Pancreas (tissue), 10 donors: ENCODE data around the gene TAGLN2. TPM values are rescaled to one million over a fixed set of nuclear protein-coding genes. Genes with fewer than 3 reads are reported as not detected.
"Not testable (repeated sequence)": the region's sequence is repeated elsewhere in the genome, so short reads cannot be mapped to it uniquely, and the experiment has no call there.

Source experiments
- ATAC-seq, 4 donors: fragments of 200-7000 bp; cut with Tn5 transposase; one replicate each; pipeline versions ENCODE4 v1.8.0 to v1.9.1; 2020; ENCODE audit warnings: mild to moderate bottlenecking in 4 of 4, moderate library complexity in 4 of 4
- DNase-seq, 6 donors: peaks; one replicate each; pipeline ENCODE4 v3.0.0-alpha.2; 2020
- FAIRE-seq: peaks from 2 replicates; lab custom pipeline; 2012; peaks lifted over from hg19 to GRCh38; lab: Jason Lieb, UNC
- H3K27ac ChIP-seq, 4 donors: fragments of 200-600 bp; sonication (generic); 1 replicate in 3 of 4; 2 replicates in 1 of 4; pipeline versions ENCODE4 v1.5.0 to v1.8.0; 2020
- H3K27me3 ChIP-seq, 4 donors: fragments of 200-600 bp; one replicate each; pipeline ENCODE4 v1.8.0; 2021
- H3K36me3 ChIP-seq, 3 donors: fragments of 200-600 bp; sonication (generic) in 1 of 3; one replicate each; pipeline versions ENCODE4 v1.5.0 to v1.8.0; 2020 to 2021
- H3K4me1 ChIP-seq, 3 donors: fragments of 200-600 bp; one replicate each; pipeline ENCODE4 v1.8.0; 2021
- H3K4me3 ChIP-seq, 4 donors: fragments of 200-600 bp; sonication (generic) in 2 of 4; one replicate each; pipeline versions ENCODE4 v1.5.0 to v1.8.0; 2020 to 2021
- H3K9me3 ChIP-seq, 4 donors: fragments of 200-600 bp; one replicate each; pipeline ENCODE4 v1.8.0; 2021
- WGBS, 2 donors: extraction: QIAGEN DNeasy Blood & Tissue Kit; methylation state at CpG; one replicate each; pipeline ENCODE4 v1.1.7; 2013; 5-methylcytosine and 5-hydroxymethylcytosine counted together
- intact Hi-C, 3 donors: fragments of 100-400 bp; cut with DNase I; formaldehyde crosslinking; loops; one replicate each; pipeline versions ENCODE4 v1.11.1 to v1.14.2; 2022
- polyA plus RNA-seq, 2 donors: library from polyadenylated mRNA; stranded (reverse); fragments of 200-250 nt; gene quantifications; one replicate each; pipeline ENCODE4 v1.2.3, GENCODE V29; 2013
- total RNA-seq, 6 donors: library from RNA; stranded (reverse); fragmentation: NEBNext Ultra II Directional in 4 of 6; extraction: Animal tissue kit (Norgen Biotek cat#: 25700) in 4 of 6; gene quantifications; one replicate each; pipeline versions ENCODE4 v1.2.1 to v1.2.4, GENCODE V29; 2021 to 2023
- TF ChIP-seq, protein P1 (sequence below), 4 donors: fragments of 200-600 bp; sonication (generic) in 3 of 4; IDR thresholded peaks; one replicate each; pipeline versions ENCODE4 v1.5.0 to v1.8.0; 2021; ENCODE audit warnings: antibody characterized with exemption in 4 of 4
- donor health status: healthy with polysubstance abuse.
- donor health status: DM: no; HTN: no; CAD: no; lungs with moderate emphysema.
- donor health status: DM: no; HTN: no; CAD: no.
- donor health status: control.
- donor health status: control.
- donor health status: Bipolar disorder and iron deficiency.
- donor health status: DM: yes; HTN: yes; CAD: no.
- donor health status: DM: no; HTN: no; CAD: no.
- donor health status: DM: no; HTN: no; CAD: no.
- donor health status: DM: yes; HTN: yes; CAD: no.

TAGLN2 gene
- total and polyA plus RNA-seq, 8 donors: 93.2 to 242 (median 159) TPM

DNA sequence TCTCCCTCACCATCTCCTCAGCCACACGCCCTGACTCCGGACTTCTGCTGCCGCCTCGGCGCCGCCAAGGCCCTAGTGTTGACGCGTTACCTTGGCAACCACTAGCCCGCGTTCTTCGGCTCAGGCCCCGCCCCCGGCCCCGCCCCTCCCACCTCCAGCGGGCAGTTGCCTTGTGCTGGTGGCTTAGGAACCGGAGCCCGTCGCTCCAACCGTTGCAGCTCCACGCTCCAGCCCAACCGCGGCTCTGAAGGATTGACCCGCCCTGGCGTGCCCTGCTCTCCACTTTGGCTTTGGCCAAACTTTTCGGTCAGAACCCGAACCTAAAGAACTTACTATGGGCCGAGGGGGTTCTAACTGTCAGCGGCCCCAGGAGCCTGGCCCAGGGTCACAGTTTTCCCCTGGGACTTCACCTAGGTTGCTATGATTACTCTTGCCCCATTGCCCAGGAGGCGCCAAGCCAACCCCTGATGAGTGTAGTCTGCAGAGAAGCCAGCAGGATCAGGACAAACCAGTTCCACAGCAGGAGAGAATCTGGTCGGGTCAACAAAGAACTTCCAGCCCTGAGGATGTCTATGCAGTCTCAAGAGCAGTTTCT is 25.1 kb downstream of the TAGLN2 start, which contains the start of gene CFAP45:
Gene CFAP45 (minus strand): TSS at position 80 of the 595 bp plus-strand sequence. CDS start 67 bp downstream, at position 13.
- 4 to 5% methylated on average over 30 of the region's 30 CpGs for WGBS, 2 donors

DNA sequence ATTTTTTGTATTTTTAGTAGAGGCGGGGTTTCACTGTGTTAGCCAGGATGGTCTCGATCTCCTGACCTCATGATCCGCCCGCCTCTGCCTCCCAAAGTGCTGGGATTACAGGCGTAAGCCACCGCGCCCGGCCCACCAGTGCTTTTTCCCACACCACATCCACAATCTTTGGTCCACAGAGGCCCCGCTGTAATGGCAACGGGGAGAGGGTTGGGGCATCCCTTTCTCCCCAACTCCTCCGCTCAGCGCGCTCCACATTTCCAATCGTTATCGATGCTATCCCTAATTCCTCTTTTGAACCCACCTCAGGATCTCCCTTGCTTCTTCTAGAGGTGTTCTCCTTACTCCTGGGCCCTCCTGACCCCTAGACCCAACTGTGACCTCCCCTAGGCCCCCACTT is 25.7 kb downstream of the TAGLN2 start:
- peaks cover 5 to 14% (median 11%) of the 10 kb centered on the region in 3 donors for H3K4me1 ChIP-seq
- ATAC-seq, DNase-seq, H3K9me3 ChIP-seq, H3K27me3 ChIP-seq, H3K36me3 ChIP-seq, FAIRE-seq, intact Hi-C loops: not testable (repeated sequence)
- 81 to 83% methylated on average over 11 to 13 of the region's 15 CpGs for WGBS, 2 donors
- peak overlapping the region in 1 of 4 donors; percentile 30 for H3K4me3 ChIP-seq
- H3K27ac ChIP-seq: peak overlapping the region; percentile 77 to 91 (median 86)

More for the DNA sequence above, 25.1 kb downstream of the TAGLN2 start, which contains the start of gene CFAP45:
- Histone ChIP-seq H3K4me1 (peaks cover 5 to 14% (median 11%) of the 10 kb centered on the region in 3 donors), H3K27me3 (no peaks in the 10 kb centered on the region), H3K4me3 (peak within 1 kb of the TSS in 2 of 4 donors; percentile 13 to 30), H3K27ac (peak within 1 kb of the TSS; percentile 77 to 91 (median 86)), H3K36me3 (no peaks in the 10 kb centered on the region), H3K9me3 (no peaks in the 10 kb centered on the region)
- DNase-seq: peak; percentile 88 to 96 (median 94)
- intact Hi-C loops: no loop called here
- peak; percentile 95 to 98 (median 96) for ATAC-seq
- FAIRE-seq: no peak
- TF ChIP-seq, protein P1, sequence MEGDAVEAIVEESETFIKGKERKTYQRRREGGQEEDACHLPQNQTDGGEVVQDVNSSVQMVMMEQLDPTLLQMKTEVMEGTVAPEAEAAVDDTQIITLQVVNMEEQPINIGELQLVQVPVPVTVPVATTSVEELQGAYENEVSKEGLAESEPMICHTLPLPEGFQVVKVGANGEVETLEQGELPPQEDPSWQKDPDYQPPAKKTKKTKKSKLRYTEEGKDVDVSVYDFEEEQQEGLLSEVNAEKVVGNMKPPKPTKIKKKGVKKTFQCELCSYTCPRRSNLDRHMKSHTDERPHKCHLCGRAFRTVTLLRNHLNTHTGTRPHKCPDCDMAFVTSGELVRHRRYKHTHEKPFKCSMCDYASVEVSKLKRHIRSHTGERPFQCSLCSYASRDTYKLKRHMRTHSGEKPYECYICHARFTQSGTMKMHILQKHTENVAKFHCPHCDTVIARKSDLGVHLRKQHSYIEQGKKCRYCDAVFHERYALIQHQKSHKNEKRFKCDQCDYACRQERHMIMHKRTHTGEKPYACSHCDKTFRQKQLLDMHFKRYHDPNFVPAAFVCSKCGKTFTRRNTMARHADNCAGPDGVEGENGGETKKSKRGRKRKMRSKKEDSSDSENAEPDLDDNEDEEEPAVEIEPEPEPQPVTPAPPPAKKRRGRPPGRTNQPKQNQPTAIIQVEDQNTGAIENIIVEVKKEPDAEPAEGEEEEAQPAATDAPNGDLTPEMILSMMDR (IDR thresholded peaks at IDR 0.05): no peak

DNA sequence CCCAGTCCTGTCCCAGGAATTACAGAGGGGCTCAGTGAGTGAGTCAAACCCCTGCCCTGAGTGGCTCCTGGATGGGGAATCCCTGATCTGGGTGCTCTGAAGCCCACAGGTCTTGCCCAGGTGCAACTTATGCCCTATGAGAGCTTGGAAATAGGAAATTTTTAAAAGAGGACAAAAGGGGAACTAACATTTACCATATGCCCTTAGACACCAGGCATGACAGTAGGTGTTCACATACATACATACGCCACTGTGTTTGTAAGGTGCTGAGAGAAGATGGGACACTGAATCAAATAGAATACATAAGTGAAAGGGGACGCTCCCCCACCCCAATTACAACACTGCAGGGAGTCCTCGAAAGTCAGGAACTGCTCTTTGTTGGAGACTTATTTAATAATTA is 26.8 kb downstream of the TAGLN2 start:
- no peak for DNase-seq
- H3K27ac ChIP-seq: no peak overlapping the region
- H3K27me3 ChIP-seq: no peaks in the 10 kb centered on the region
- TF ChIP-seq, protein P1 (IDR thresholded peaks at IDR 0.05): no peak
- no peak for FAIRE-seq
- no peaks in the 10 kb centered on the region for H3K9me3 ChIP-seq
- H3K4me1 ChIP-seq: peaks cover 5 to 14% (median 11%) of the 10 kb centered on the region in 3 donors
- H3K36me3 ChIP-seq: no peaks in the 10 kb centered on the region
- H3K4me3 ChIP-seq: no peak overlapping the region
- no peak for ATAC-seq
- intact Hi-C loops: no loop called here
- 80 to 83% methylated on average over 3 of the region's 3 CpGs for WGBS, 2 donors

DNA sequence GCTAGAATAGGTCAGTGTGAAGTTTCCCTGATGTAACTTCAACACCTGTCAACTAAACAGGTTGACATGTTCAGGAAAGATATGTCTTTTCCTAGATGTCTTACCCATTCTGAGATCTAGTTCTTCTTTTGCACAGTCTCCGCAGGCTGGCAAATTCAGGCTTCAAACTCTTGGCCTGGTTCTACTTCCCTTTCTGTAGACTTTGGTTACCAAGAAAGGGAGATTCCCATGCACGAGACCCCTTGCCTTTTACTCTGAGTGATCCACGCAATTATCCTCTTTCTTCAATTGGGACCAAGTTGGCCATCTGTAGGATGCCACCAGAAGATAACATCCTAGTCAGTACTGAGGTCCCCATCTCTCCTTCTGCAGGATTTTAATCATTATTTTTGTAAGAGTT is 27.3 kb downstream of the TAGLN2 start:
- H3K4me3 ChIP-seq: no peak overlapping the region
- H3K9me3 ChIP-seq: no peaks in the 10 kb centered on the region
- peaks cover 5 to 14% (median 11%) of the 10 kb centered on the region in 3 donors for H3K4me1 ChIP-seq
- H3K27me3 ChIP-seq: no peaks in the 10 kb centered on the region
- intact Hi-C loops: no loop called here
- ATAC-seq (no peak), DNase-seq (no peak), FAIRE-seq (no peak)
- H3K36me3 ChIP-seq: no peaks in the 10 kb centered on the region
- H3K27ac ChIP-seq: no peak overlapping the region
- 83 to 88% methylated on average over 3 of the region's 3 CpGs for WGBS, 2 donors
- TF ChIP-seq, protein P1 (IDR thresholded peaks at IDR 0.05): no peak

DNA sequence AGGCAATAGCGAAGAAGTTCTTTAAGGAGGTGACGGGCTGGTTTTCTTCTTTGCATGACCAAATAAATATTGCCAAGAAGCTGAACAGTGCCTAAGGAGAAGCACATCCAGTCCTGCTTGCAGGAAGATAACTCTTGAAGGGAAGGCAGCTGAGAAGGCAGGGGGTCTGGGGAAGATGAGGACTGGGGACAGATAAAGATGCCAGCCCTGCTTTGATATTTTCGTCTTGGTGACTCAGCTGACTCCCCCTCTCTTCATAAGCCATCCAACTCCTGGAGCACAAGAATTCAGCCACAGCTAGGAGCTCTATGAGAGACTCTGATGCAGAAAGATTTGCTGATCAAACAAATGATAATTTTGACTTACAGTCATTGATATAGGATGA is 28.8 kb downstream of the TAGLN2 start:
- WGBS, 2 donors: 76 to 81% methylated on average over 3 of the region's 3 CpGs
- H3K4me3 ChIP-seq: no peak overlapping the region
- no peak for DNase-seq
- no peak overlapping the region for H3K27ac ChIP-seq
- intact Hi-C loops: no loop called here
- H3K9me3 ChIP-seq: no peaks in the 10 kb centered on the region
- TF ChIP-seq, protein P1 (IDR thresholded peaks at IDR 0.05): no peak
- H3K4me1 ChIP-seq: peaks cover 5 to 14% (median 11%) of the 10 kb centered on the region in 3 donors
- H3K27me3 ChIP-seq: no peaks in the 10 kb centered on the region
- FAIRE-seq: no peak
- no peak for ATAC-seq
- no peaks in the 10 kb centered on the region for H3K36me3 ChIP-seq
